ENCODE measurements around the gene RBM20. TPM values are rescaled to one million over a fixed set of nuclear protein-coding genes. Genes with fewer than 3 reads are reported as not detected.

Gene RBM20
- total and polyA plus RNA-seq, 12 donors: 0.07 to 2.3 (median 0.28) TPM; not detected in 2

- 84 to 92% (median 89%) methylated on average over 10 of the region's 10 CpGs for WGBS, 4 donors
- H3K4me1 ChIP-seq (replicated peaks in 1 of 2): no peaks in the 10 kb centered on the region
- H3K36me3 ChIP-seq (replicated peaks in 1 of 2): peaks cover 0 to 41% of the 10 kb centered on the region in 2 donors
- no peaks in the 10 kb centered on the region for H3K27me3 ChIP-seq
- TF ChIP-seq CTCF (IDR thresholded peaks at IDR 0.05) (no peak), POLR2A (IDR thresholded peaks at IDR 0.05) (no peak)
- H3K9me3 ChIP-seq (replicated peaks in 1 of 3): no peaks in the 10 kb centered on the region
- no peak overlapping the region for H3K27ac ChIP-seq
- no peak for DNase-seq
- intact Hi-C loops (cut with DNase I): loop anchor here in 1 of 2 donors (10.0 kb wide), 1 partner anchor 69 kb away; no protein-coding TSS in a partner anchor
- H3K4me3 ChIP-seq: no peak overlapping the region
Measured at GRCh38 chr10:110883924-110884323, 239.8 kb downstream of the RBM20 start.

GRCh38 chr10:110885932-110886674 is 242.0 kb downstream of the RBM20 start:
- no peaks in the 10 kb centered on the region for H3K27me3 ChIP-seq
- DNase-seq: no peak
- H3K36me3 ChIP-seq (replicated peaks in 1 of 2): peaks cover 0 to 55% of the 10 kb centered on the region in 2 donors
- WGBS, 4 donors: 54 to 59% (median 57%) methylated on average over 5 of the region's 5 CpGs
- no peak overlapping the region for H3K27ac ChIP-seq
- H3K9me3 ChIP-seq (replicated peaks in 1 of 3): no peaks in the 10 kb centered on the region
- no peak for TF ChIP-seq CTCF (IDR thresholded peaks at IDR 0.05)
- no peak for TF ChIP-seq POLR2A (IDR thresholded peaks at IDR 0.05)
- intact Hi-C loops (cut with DNase I): loop anchor here in 1 of 2 donors (10.0 kb wide), 1 partner anchor 71 kb away; no protein-coding TSS in a partner anchor
- no peaks in the 10 kb centered on the region for H3K4me1 ChIP-seq (replicated peaks in 1 of 2)
- no peak overlapping the region for H3K4me3 ChIP-seq

DNA sequence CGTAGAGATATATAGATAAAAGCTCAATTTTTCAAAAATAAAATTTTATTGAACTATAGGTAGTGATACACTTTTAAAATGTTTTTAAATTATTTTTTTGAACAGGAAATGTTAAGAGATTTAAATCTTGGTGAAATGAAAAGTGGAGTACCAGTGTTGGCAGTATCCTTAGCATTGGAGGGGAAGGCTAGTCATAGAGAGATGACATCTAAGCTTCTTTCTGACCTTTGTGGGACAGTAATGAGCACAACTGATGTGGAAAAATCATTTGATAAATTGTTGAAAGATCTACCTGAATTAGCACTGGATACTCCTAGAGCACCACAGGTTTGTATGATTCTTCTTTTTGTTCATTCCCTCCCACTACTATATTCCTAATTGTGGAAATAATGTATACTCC is 243.4 kb downstream of the RBM20 start:
- Histone ChIP-seq H3K4me3 (no peak overlapping the region), H3K9me3 (replicated peaks in 1 of 3) (no peaks in the 10 kb centered on the region), H3K36me3 (replicated peaks in 1 of 2) (peaks cover 0 to 55% of the 10 kb centered on the region in 2 donors), H3K4me1 (replicated peaks in 1 of 2) (peaks cover 0 to 6% of the 10 kb centered on the region in 2 donors), H3K27ac (no peak overlapping the region), H3K27me3 (no peaks in the 10 kb centered on the region)
- TF ChIP-seq POLR2A (IDR thresholded peaks at IDR 0.05): no peak
- no peak for TF ChIP-seq CTCF (IDR thresholded peaks at IDR 0.05)
- no peak for DNase-seq
- intact Hi-C loops (cut with DNase I): loop anchor here in 1 of 2 donors (10.0 kb wide), 1 partner anchor 73 kb away; no protein-coding TSS in a partner anchor
- 92 to 100% (median 98%) methylated on average over 1 of the region's 1 CpG for WGBS, 4 donors

Small RNAs within 50 kb of the gene (small RNA-seq; reads per million reads assigned to genes)
- gene RF00019 (0 reads per million in 2 donors), gene RN7SKP288 (0 reads per million in 2 donors), gene RNA5SP327 (0 reads per million in 2 donors)

Other genes starting within 250 kb of the RBM20 start
- 10 to 100 TPM; 12.4 to 61.7 (median 17.6) TPM for gene DUSP5, start 146.4 kb upstream of the RBM20 start, total RNA-seq
- gene DUSP5, start 146.4 kb upstream of the RBM20 start, polyA plus RNA-seq: 10 to 100 TPM; 11.7 to 33.7 (median 17.2) TPM
- gene SMC3, start 76.6 kb upstream of the RBM20 start, total RNA-seq: 10 to 100 TPM; 16.8 to 34.6 (median 23.1) TPM
- gene SMC3, start 76.6 kb upstream of the RBM20 start, polyA plus RNA-seq: 10 to 100 TPM in 2 of 3 donors, 1 to 10 TPM in 1; 10.0 to 38.8 (median 14.8) TPM
- gene PDCD4, start 227.6 kb downstream of the RBM20 start, total RNA-seq: 100 to 1,000 TPM in 2 of 9 donors, 10 to 100 TPM in 7; 16.8 to 150 (median 42.6) TPM
- 10 to 100 TPM; 39.7 to 75.1 (median 47.0) TPM for gene PDCD4, start 227.6 kb downstream of the RBM20 start, polyA plus RNA-seq

Measured in adrenal gland (tissue), 12 donors.